ENCODE results near the gene GTPBP10. TPM values are rescaled to one million over a fixed set of nuclear protein-coding genes. Genes with fewer than 3 reads are reported as not detected.

Gene GTPBP10
- total and polyA plus RNA-seq, 12 donors, result 7.2 to 32.8 (median 22.0) TPM

DNA sequence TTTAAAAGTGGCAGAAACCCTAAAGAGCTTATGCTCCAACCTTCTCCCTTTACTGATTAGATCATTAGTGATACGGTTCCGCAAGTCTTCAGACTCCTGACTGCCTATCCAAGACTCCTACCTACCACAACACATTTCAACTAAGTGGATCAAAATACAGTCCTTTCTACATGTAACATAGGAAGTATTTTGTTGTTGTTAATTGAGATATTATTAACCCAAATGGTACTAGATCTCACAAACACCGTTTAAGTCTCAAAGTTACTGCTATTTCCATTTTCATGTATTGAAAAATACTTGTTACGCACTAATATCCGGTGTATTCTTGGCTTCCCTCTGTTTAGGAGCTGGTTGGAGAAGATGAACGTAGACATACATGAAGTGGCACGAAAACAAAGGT is 26.5 kb upstream of the GTPBP10 start:
- WGBS, 4 donors, result 83 to 87% (median 85%) methylated on average over 7 of the region's 7 CpGs
- TF ChIP-seq CTCF (IDR thresholded peaks at IDR 0.05) (no peak), POLR2A (IDR thresholded peaks at IDR 0.05) (no peak)
- H3K36me3 ChIP-seq (replicated peaks in 1 of 2), result no peaks in the 10 kb centered on the region
- no peaks in the 10 kb centered on the region for H3K9me3 ChIP-seq (replicated peaks in 1 of 3)
- H3K27me3 ChIP-seq, result peaks cover 43% of the 10 kb centered on the region
- H3K4me3 ChIP-seq, result no peak overlapping the region
- intact Hi-C loops (cut with DNase I), result no loop called here
- H3K27ac ChIP-seq, result no peak overlapping the region
- H3K4me1 ChIP-seq (replicated peaks in 1 of 2), result peaks cover 0 to 7% of the 10 kb centered on the region in 2 donors
- no peak for DNase-seq

DNA sequence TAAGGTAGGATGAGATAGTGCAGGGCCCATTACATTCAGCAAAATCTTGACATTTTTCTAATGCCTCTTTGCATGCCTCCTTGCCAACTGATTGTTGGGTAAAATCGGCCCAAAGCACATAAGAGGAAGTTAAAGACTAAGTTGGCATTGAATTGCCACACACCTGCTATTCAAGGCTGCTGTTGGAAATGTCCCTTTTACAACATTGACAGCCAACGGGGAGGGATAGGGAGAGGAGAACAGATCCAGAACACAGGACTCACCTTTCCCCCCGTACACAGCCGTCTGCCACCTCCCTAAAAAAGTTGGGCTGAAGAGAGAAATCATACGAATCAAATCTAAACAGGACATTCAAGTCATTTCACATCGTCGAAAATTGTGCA is 26.1 kb upstream of the GTPBP10 start:
- Histone ChIP-seq H3K9me3 (replicated peaks in 1 of 3) (no peaks in the 10 kb centered on the region), H3K27me3 (peaks cover 43% of the 10 kb centered on the region), H3K4me1 (replicated peaks in 1 of 2) (peaks cover 0 to 7% of the 10 kb centered on the region in 2 donors), H3K36me3 (replicated peaks in 1 of 2) (no peaks in the 10 kb centered on the region), H3K4me3 (no peak overlapping the region), H3K27ac (no peak overlapping the region)
- WGBS, 4 donors, result 26 to 31% (median 29%) methylated on average over 6 to 7 of the region's 7 CpGs
- intact Hi-C loops (cut with DNase I), result no loop called here
- no peak for TF ChIP-seq POLR2A (IDR thresholded peaks at IDR 0.05)
- no peak for TF ChIP-seq CTCF (IDR thresholded peaks at IDR 0.05)
- no peak for DNase-seq

DNA sequence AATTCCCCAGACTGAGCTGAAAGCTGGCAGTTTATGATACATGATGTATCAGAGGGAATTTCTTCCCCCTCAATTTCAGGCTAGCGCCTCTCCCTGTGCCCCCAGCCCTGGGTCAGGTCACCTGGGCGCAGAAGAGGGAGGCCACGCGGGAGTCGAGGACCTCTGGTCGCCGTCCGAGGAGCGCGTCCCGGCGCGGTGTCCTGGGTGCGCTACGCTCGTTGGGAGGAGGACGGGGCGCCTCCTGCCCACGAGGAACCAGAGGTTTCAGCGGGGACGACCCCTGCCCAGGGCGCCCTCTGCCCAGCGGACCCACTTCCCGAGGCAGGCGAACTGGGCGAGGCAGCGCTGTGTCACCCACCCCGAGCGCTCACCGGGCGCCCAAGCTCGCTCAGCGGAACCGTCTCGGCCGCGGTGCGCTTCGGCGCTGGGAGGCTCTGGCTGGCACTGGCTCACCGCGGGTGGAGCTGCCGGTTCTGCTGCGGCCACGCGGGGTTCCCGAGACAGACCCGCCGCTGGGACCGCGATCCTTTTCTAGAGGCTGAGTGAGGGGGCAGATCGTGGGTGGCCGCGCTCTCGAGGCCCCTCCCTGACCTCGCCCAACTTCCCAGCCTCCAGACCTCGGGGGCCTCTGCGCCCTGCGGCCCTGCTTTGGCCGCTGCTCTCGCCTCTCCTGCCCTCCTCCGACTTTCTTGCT is 25.6 kb upstream of the GTPBP10 start, which contains the start of gene FAM237B:
Gene FAM237B (minus strand): TSS at position 504 of the 694 bp plus-strand sequence. CDS start 1,556 bp downstream, outside the sequence.
- Histone ChIP-seq H3K36me3 (replicated peaks in 1 of 2) (no peaks in the 10 kb centered on the region), H3K4me3 (peak within 1 kb of the TSS in 1 of 4 donors; percentile 22), H3K27ac (no peak within 1 kb of the TSS), H3K4me1 (replicated peaks in 1 of 2) (peaks cover 0 to 7% of the 10 kb centered on the region in 2 donors), H3K9me3 (replicated peaks in 1 of 3) (no peaks in the 10 kb centered on the region), H3K27me3 (peaks cover 43% of the 10 kb centered on the region)
- DNase-seq, result no peak
- intact Hi-C loops (cut with DNase I), result no loop called here
- WGBS, 4 donors, result 2 to 8% (median 3%) methylated on average over 17 to 62 of the region's 62 CpGs
- TF ChIP-seq POLR2A (IDR thresholded peaks at IDR 0.05), result no peak
- TF ChIP-seq CTCF (IDR thresholded peaks at IDR 0.05), result no peak

GRCh38 chr7:90322837-90323236 is 23.7 kb upstream of the GTPBP10 start:
- Histone ChIP-seq H3K9me3 (replicated peaks in 1 of 3) (no peaks in the 10 kb centered on the region), H3K27me3 (peaks cover 43% of the 10 kb centered on the region), H3K27ac (no peak overlapping the region), H3K36me3 (replicated peaks in 1 of 2) (no peaks in the 10 kb centered on the region), H3K4me1 (replicated peaks in 1 of 2) (peaks cover 0 to 7% of the 10 kb centered on the region in 2 donors), H3K4me3 (no peak overlapping the region)
- no peak for DNase-seq
- TF ChIP-seq POLR2A (IDR thresholded peaks at IDR 0.05) (no peak), CTCF (IDR thresholded peaks at IDR 0.05) (no peak)
- intact Hi-C loops (cut with DNase I), result no loop called here
